AG09309 (cell line): Measurements from ENCODE around the gene MDM2.

Source experiments
- DNase-seq: peaks from one replicate; pipeline ENCODE4 v3.0.0-alpha.2; 2010; ENCODE audit warnings: low read depth
- H3K4me3 ChIP-seq: 2 replicates; pipeline ENCODE4 v1.5.1; 2011; ENCODE audit warnings: mild to moderate bottlenecking, low read depth, low read length, moderate library complexity; ENCODE audit not compliant: control insufficient read depth
- CTCF ChIP-seq: IDR thresholded peaks from 2 replicates; pipeline ENCODE4 v1.5.1; 2011; ENCODE audit warnings: mild to moderate bottlenecking, low read depth, low read length, inconsistent platforms; ENCODE audit not compliant: insufficient read depth, control insufficient read depth; ENCODE audit errors: missing control alignments

The MDM2 gene

GRCh38 chr12:68807576-68808387 lies at the start of gene MDM2:
TSS of gene MDM2 (plus strand) at chr12:68808177. CDS start at chr12:68808478, 301 bp downstream.
- DNase-seq, result peak; percentile 40

GRCh38 chr12:68759852-68760251 lies 48.1 kb upstream of the MDM2 start:
- no peak overlapping the region for H3K4me3 ChIP-seq
- no peak for TF ChIP-seq CTCF
- DNase-seq, result no peak

More at GRCh38 chr12:68807576-68808387, at the start of gene MDM2:
- peak within 1 kb of the TSS; percentile 71 for H3K4me3 ChIP-seq
- peak; percentile 54 for TF ChIP-seq CTCF

- TF ChIP-seq CTCF, result no peak
- no peak for DNase-seq
- H3K4me3 ChIP-seq, result no peak overlapping the region
Observed at GRCh38 chr12:68760806-68761441, 47.1 kb upstream of the MDM2 start.

GRCh38 chr12:68761442-68761812 lies 46.5 kb upstream of the MDM2 start:
- H3K4me3 ChIP-seq, result no peak overlapping the region
- TF ChIP-seq CTCF, result no peak
- no peak for DNase-seq

- TF ChIP-seq CTCF, result no peak
- no peak overlapping the region for H3K4me3 ChIP-seq
Observed at GRCh38 chr12:68761901-68762630, 45.9 kb upstream of the MDM2 start.

GRCh38 chr12:68762691-68763090 lies 45.3 kb upstream of the MDM2 start:
- no peak overlapping the region for H3K4me3 ChIP-seq
- no peak for TF ChIP-seq CTCF
- DNase-seq, result no peak

More at GRCh38 chr12:68761901-68762630, 45.9 kb upstream of the MDM2 start:
- no peak for DNase-seq
